Measurements from ENCODE around the gene EGFR.

- no peak for TF ChIP-seq EZH2 (IDR thresholded peaks at IDR 0.05; ENCODE audit: borderline replicate concordance, insufficient read depth, low read length, poor library complexity, severe bottlenecking)
- no peak for TF ChIP-seq POLR2AphosphoS5 (IDR thresholded peaks at IDR 0.05)
These were observed 16.0 kb downstream of the EGFR start for GRCh38 chr7:55034776-55035175.

Measured in neural cell (in vitro differentiated cells).